HG02938 (cell line): ENCODE measurements around the gene SPATS1.

Source experiments
- ATAC-seq: cut with Tn5 transposase; IDR thresholded peaks from one replicate; pipeline ENCODE4 v1.9.1; 2021; ENCODE audit warnings: mild to moderate bottlenecking, moderate library complexity; ENCODE audit not compliant: unreplicated experiment

The SPATS1 gene, protein sequence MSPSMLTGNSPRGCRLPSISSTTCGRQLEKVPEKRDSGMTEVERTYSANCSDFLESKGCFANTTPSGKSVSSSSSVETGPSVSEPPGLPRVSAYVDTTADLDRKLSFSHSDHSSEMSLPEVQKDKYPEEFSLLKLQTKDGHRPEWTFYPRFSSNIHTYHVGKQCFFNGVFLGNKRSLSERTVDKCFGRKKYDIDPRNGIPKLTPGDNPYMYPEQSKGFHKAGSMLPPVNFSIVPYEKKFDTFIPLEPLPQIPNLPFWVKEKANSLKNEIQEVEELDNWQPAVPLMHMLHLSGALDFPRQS

DNA sequence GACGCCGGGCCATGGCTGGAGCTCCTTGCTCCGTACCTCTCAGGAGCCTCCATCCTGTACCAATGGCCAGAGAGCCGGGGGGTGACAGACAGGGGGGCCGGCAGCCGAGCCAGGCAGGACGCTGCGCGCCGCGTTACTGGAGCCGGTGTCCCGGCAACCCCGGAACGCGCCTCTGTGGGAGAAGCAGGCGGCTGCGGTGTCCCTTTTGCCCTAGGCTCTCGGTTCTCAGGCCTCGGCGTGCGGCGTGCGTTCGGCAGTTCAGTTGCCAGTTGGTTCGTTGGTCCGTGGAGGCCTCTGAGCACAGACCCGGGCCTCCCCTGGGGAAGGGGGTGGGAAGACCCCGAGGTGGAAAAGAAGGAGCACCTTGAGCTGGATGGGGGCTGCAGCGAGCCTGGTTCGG is at the start of gene SPATS1:
TSS of gene SPATS1 (plus strand) at position 162 of the 400 bp plus-strand sequence. CDS start 446 bp downstream, outside the sequence.
- no peak for ATAC-seq

DNA sequence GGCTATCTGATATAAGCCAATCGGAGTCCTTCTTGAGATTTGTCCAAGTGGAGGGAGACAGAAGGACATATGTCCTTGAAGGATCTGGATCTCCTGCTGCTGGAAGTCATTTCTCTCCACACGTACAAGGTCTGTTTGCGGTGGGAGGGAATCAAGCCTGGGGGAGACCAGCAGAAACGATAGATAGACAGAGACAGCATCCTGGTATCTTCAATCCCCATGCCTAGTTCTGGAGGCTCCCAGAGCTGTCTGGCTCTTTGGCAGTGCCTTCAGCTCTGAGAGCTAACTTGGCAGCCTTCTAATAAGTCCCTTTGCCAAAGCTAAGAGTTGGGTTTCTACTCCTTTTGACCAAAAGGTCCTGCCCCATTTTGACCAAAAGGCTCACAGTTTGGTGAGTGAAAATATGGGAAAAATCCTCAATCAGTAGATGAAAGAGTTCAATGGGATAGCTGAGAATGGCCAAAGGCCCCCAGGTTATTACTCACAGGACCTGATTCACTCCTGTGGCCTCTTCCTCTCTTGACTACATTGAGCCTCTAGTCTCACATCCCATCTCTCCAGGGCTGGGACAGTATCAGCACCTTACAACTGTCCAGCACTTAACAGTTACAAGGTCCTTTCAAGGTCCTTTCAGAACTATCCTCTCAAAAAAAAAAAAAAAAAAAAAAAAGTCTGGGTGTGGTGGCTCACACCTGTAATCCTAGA is 49.6 kb upstream of the SPATS1 start:
- ATAC-seq, result no peak

DNA sequence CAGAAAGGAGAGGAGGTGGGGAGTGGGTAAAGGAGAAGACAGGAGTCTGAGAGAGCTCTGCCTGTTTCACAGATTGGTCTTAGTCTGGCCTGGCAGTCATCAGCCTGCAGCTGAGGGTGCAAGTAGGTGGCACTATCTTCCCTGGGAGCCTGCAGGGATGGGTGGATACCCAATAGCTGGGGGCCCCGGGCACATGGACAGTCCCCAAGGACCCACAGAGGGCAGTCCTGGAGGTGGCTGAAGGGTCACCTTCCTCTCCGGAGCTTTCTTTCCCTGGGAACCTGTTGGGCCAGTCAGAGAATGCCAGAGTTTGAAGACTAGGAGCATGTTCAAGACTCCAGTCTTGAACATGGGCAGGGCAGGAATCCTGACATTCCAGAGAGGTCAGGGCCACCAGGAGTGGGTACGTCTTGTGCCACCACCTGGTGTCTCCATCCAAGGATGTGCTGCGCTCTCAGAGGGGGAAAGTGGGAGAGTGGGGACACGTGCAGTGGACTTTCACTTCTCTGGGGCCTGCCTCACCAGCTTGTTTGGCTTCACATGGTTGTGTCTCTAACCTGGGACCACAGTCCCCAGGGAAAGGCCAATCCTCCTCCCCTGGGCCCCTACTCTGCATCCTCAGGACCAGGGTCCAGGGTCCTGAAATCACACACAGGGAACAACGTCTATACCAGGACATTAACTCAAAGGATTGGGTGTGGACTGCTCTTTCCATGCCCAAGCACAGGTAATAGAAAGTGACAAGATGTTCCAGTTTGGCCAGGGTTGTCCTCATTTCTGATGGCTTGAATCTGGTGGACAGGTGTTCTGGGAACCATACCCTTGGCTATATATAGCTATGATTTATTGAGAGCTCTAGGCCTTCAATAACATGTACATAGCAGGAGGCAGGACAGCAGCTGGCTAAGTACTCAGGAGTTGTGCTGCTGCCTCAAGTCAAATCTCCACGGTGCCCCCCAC is 47.3 kb upstream of the SPATS1 start:
- ATAC-seq, result no peak

DNA sequence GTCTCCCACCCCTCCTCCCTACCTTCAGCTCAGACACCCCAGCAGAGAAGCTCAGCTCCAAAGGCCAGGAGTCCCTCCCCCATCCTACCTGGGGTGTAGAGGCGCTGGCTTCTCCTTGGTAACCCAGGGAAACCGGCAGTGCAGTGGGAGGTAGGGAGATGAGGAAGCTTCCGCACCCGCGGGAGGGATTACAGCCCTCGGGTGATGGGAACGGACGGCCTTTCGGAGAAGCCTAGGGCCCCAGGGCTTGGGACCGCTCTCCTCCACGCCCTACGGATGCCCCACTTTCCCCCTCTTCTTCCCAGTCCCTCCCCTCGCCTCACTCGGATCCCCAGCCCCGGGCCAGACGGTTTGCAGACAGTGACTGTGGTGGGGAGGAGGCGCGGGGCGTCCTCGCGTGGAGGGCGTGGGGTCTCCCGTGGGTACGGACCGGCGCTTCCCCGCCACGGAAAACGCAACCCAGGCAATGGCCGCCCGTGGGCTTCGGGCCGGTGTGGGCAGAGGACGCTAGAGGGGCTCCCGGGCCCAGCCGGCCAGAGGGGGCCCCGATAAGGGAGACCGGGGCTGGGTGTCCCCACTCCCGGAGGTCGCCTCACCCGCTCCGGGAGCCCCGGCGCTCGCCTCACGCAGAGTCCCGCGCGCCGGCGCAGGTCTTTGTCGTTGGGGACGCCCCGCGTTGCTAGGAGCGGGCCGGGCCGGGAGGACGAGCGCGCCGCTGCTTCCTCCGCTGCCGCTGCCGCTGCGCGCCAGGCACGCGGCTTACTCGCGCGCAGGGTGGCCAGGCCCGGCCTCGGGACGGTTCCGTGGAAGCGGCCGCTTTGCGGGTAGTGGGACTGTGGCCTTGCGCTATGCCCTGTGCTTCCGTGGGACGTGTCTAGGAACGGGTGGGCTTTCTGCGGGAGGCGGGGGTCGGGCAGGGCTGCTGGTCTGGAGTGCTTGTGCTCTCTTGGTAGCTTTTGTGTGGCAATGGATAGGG is 45.1 kb upstream of the SPATS1 start:
- no peak for ATAC-seq

DNA sequence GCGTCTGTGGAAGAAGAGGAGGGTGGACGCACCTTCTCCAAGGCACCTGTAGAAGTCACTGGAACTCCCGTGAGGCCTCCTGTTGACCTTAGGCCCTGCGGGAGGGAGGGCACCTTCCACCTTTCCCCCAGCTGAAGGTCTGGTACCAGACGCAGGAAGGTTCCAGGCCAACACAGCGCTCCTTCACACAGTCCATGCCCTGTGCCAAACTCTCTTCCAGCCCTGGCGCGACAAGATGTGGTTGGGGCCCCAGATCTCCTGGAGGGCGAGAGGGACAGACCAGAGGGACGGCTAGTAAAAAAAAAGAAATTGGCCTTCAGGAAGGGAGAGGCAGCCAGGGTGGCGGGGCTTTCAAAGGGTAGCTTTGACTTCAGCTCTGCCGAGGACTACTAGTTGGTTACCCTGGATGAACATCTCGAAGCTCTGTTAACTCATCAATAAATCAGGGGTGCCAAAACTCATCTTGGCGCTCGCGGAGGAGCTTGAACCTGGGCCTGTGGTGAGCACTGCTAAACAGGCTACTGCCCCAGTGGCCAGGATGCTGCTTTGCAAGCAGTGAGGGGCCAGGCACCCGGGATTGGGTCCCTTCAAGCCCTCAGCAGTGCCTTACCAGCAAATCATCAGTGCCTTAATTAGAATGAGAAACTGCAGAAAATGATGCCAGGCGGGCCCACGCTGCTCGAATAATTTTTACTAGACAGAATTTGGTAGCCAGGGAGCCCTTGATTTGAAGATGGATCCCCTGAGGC is 44.2 kb upstream of the SPATS1 start:
- no peak for ATAC-seq

DNA sequence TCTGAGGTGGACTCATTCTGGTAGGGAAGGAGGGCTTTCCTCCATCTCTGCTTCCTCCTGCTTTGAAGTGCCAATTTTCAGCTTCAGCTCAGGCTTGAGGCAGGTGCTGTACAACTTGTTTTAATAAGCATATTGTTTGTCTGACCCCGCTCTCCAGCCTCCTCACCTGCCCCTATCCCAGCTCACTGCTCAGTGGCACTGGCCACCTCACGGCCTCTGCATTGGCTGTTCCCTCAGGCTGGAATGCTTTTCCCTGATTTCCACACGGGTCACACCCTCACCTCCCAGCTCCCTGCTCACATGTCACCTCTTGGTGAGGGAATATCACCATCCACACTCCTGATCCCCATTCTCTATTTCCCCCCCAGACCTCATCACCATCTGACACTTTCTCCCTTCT is 43.6 kb upstream of the SPATS1 start:
- no peak for ATAC-seq

DNA sequence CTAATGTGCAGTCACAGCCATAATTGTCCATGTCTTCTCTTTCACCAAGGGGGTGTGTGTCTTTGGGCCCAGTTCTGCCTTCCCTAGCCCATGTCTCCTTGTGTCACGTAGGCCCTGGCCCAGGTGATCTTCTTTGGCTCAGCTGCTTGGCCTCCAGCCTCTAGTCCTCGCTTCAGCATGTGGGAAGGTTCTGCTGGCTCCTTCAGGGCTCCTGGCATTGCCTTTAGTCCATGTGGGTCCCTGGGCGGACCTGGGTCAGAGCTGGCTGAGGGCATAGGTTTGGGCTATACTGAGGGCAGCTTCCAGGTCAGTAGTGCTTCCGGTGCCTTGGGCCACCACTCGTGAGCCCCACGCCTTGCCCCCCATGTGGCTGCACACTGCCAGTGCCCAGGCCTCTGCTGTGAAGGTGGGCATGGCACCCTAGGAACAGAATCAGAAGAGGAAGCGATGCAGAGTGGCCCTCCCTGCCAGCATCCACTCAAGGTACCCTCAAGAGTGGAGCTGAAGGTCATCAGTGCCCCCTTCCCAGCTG is 42.1 kb upstream of the SPATS1 start:
- ATAC-seq, result no peak

DNA sequence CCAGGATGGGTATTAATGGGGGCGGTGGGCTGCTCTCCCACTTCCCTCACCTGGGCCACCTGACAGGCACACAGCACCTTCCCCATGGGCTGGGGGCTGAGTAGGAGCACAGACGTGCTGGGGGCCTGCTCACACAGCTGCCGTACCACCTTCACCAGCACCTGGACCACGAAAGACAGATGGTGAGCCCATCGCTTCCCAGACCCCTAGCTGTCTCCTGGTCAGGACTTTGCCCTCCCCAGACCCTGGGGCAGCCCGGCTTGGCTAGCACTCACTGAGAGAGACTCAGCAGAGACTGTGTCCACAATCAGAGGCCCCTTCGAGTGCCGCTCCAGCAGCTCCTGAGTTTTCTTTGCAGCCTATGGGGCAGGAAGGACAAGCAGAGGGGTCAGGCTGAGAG is 41.3 kb upstream of the SPATS1 start:
- ATAC-seq, result no peak

DNA sequence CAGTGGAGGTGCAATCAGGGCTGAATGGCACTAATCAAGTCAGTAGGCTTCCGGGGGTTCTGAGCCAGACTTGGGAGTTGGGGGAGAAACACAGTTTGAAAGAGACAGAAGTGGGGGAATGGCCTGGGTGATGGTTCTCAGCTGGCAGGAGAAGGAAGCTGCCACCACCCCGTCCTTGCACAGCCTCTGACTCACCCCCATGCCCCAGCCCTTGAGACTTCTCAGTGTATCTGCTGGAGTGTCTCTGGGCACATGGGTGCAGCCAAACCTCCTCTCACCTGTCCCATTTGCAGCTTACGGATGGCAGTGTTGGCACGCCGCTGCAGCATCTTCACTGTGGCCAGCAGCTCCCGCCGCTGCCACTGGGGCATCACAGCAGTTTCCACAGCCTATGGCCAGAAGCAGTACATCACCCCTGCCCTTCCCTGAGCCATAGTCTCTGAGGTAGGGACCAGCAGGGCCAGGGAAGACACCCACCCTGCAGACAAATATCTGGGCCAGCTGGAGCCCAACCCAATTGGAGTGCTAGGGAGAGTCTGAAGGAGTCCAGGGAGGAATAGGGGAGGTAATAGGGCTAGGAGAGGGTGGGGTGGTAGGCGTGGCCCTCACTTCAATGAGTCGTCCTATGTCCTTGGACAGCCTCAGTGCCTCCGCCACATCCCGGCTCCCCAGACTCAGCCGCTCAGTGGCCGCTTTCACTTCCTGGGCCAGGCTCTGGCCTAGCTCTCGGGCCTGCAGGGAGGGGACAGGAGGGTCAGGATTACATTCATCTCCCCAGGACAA is 40.5 kb upstream of the SPATS1 start:
- ATAC-seq, result no peak

DNA sequence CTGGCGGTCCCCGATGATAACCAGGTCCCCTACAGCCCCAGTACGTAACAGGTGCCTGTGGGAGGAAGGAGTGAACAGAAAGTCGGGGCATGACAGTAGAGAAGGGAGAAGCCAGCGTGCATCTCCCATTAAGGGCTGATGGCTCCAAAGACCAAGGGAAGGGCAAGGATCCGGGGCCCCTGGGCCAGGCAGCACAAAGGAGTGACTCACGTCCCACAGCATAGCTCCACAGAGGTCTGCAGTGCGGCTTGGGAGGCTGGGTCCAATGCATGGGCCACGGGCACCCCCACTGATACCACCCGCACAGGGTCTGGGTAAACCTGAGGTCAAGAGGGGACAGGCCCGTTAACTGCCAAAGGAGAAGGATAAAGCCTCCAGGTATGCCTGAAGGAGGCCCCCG is 39.6 kb upstream of the SPATS1 start:
- no peak for ATAC-seq

DNA sequence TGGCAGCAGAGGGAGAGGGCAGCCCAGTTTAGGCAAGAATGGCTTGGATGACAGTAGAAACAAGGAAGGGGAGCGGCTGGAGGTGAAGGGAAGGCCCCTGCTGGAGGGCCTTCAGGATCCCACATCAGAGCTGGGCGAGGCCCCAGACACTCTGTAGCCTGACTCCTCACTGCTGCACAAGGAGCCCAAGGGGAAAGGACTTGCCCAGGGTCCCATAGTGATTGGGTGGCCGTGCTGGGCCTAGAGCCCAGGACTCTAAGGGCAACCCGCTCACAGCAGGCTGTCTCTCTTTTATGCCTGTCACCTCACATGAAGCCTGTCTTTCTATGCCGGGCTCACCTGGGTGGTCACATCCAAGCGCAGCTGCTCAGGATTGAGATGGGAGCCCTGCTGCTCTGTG is 38.6 kb upstream of the SPATS1 start:
- no peak for ATAC-seq

DNA sequence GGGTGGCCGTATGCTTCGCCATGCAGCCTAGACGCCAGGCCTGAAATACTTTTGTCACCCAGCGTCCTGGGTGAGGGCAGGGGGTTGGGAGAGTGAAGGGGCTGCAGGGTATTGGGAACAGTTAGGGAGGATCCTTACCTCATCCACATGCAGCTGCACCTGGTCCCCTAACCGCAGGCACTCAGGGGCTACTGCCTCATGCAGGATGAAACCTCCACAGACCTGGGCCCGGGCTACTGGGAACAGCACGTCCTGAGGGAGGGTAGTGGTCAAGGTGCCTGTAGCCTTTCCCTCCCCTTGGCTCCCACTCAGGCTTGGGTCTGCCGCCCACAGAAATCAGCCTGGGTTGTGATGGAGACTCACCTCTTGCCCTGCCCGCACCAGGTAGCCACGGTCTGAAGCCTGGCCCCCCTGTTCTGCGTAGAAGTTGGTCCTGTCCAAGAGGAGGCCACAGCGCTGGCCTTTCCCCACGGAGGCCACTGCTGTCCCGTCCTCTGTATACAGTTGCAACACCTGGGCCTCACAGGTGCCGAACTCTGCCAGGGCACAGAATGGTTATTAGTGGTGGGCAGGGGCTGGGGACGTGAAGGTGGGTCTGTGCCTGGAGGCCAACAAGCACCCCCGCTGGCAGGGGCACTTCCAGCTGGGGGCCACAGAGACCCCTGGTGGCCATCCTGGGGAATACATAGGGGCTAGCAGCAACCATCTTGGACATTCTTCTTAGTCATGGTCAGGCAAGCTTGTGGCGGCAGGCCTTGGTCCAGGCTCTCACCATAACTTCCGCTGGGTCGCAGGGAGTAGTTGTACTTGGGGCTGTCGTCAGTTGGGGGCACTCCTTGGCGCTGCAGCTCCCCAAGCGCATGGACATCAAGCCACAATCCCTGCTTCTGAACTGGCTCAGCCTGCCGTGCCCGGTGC is 37.9 kb upstream of the SPATS1 start:
- no peak for ATAC-seq

DNA sequence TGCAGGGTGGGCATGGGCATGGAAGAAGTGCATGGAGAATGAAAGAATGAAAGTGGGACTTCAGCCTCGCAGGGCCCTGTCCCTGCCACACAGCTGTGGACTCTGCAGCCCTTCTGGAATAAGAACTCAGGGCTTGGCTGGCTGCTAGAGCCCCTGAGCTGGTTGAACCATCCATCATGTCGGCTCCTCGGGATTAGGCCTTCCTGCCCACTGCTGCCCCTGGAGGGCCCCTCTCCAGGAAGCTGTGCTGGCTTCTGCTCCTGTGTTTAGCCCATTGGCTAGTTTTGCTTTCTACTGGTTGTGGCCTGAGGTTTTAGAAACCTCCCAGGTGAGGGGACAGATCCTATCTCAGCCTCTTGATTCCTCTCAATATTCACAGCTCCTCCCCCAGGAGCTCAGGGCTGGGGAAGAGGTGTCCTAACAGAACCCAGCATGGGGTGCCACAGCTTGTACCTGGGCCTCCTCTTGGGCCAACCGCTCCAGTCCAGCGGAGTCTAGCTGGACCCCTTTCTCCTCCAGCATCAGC is 37.2 kb upstream of the SPATS1 start:
- ATAC-seq, result no peak

DNA sequence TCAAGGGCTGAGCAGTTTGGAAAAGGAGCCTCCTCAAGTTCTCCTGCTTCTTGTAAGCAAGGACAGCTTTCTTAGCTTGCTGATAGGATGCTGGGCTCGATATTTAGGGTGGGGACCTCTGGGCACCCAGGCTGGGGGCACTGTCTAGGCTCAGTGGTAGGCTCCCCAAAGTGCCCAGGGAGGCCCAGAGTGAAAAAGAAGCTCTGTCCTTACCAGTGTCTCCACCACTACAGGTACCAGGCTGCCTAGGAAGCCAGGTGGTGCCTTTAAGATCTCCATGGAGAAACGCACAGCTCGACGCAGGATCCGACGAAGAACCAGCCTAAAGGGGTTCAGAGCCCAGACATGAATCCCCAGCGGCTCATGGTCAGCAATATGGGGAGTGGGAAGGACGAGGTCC is 35.7 kb upstream of the SPATS1 start:
- ATAC-seq, result no peak

DNA sequence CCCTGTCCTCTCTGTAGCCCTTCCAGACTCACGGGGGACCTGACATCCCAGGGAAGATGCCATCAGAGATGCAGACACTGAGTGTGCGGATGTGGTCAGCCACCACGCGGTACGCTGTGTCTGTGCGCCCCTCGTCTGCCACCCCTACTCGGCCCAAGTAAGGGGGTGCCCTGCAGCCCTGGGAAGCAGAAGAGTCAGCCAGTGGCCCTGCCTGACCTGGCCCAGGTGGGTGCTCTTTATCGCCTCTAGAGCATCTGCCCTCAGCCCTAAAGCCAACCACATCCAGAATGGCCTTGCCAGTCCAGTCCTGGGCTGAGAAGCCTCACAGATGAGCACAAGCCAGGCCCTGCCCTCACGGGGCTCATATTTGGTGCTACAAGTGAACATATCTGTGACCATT is 35.2 kb upstream of the SPATS1 start:
- no peak for ATAC-seq

DNA sequence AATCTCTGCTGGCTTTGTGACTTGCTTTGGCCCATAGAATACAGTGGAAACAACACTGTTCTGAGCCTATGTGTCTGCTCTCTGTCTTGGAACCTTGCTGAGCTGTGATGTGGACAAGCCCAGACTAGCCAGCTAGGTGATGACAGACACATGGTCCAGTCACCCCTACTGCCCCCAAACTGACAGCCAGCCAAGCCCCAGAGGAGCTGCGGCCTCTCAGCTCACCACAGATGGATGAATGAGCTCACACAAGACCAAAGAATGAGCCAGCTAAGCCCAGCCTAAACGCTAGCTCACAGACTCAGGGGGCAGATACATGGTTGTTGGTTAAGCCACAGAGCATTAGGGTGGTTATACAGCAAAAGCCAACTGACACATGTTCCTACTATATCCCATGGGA is 33.4 kb upstream of the SPATS1 start:
- no peak for ATAC-seq

DNA sequence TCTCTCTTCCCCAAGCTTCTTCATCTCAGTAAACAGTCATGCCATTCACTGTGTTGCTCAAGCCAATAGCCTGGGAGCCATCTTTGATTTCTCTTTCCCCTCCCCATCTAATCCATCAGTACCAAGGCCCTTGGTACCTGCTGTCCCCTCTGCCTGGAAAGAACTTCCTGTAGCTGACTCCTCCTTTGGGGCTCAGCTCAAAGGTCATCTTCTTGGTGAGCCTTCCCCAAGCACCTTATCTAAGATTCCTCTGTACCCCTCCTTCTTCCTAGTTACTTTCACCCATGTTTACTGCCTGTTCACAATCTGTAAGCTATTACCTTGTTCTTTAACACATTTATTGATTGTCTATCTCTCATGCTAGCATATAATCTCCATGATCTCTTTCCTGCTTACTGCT is 32.8 kb upstream of the SPATS1 start:
- ATAC-seq, result no peak
